ENCODE data around the gene SORCS3. TPM values are rescaled to one million over a fixed set of nuclear protein-coding genes. Genes with fewer than 3 reads are reported as not detected.

Gene SORCS3
- total RNA-seq, 1 donor from 2014 or later: not detected

DNA sequence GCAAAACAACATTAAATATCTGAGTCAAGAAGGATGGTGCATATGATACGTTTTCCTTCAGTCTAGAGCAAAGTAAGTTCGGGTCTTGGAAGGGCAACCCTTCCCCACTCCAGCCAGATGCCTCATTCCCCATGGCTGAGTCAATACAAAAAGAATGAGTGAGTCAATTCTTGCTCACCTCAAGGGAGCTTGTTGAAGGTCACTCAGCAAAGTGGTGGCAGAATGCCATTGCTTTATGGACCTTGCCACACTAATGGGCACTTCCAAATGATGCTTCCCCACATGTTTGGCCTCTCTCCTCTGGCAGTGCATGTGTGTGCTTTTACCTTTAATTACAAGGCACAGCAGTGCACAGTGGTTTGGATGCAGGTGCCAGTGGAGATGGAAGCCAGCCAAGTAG, 296.5 kb downstream of the SORCS3 start:
- DNase-seq (ENCODE audit: low spot score): no peak
- Mint-ChIP-seq H3K27me3 (ENCODE audit: low read depth) (no peaks in the 10 kb centered on the region), H3K36me3 (ENCODE audit: low read depth) (no peaks in the 10 kb centered on the region), H3K9me3 (ENCODE audit: low read depth) (peaks cover 8% of the 10 kb centered on the region), H3K4me3 (ENCODE audit: unreplicated experiment) (no peak overlapping the region), H3K27ac (ENCODE audit: unreplicated experiment) (no peak overlapping the region), H3K4me1 (ENCODE audit: low read depth) (no peaks in the 10 kb centered on the region)
- TF ChIP-seq, protein P1, sequence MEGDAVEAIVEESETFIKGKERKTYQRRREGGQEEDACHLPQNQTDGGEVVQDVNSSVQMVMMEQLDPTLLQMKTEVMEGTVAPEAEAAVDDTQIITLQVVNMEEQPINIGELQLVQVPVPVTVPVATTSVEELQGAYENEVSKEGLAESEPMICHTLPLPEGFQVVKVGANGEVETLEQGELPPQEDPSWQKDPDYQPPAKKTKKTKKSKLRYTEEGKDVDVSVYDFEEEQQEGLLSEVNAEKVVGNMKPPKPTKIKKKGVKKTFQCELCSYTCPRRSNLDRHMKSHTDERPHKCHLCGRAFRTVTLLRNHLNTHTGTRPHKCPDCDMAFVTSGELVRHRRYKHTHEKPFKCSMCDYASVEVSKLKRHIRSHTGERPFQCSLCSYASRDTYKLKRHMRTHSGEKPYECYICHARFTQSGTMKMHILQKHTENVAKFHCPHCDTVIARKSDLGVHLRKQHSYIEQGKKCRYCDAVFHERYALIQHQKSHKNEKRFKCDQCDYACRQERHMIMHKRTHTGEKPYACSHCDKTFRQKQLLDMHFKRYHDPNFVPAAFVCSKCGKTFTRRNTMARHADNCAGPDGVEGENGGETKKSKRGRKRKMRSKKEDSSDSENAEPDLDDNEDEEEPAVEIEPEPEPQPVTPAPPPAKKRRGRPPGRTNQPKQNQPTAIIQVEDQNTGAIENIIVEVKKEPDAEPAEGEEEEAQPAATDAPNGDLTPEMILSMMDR (IDR thresholded peaks at IDR 0.05): no peak

DNA sequence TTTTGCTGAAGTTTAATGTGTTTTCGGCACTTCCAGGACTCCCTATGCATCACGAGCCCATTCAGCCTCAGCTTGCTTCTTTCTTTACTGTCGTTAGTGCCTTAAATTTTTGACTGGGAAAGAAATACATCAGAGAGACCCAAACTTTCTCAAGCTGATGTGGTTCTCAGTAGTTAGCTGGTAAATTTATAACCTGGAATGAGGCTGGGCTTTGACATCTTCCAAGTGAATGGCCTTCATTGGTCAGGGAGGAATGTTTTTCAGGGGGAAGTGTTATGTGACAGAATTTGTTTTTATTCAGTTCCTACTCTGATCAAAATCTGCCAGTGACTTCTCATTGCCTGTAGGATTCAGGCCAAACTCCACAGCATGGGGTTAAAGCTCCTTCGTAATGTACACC, 296.9 kb downstream of the SORCS3 start:
- TF ChIP-seq, protein P1 (IDR thresholded peaks at IDR 0.05): no peak
- H3K9me3 Mint-ChIP-seq (ENCODE audit: low read depth): peaks cover 8% of the 10 kb centered on the region
- H3K27ac Mint-ChIP-seq (ENCODE audit: unreplicated experiment): no peak overlapping the region
- no peaks in the 10 kb centered on the region for H3K27me3 Mint-ChIP-seq (ENCODE audit: low read depth)
- no peak for DNase-seq (ENCODE audit: low spot score)
- no peak overlapping the region for H3K4me3 Mint-ChIP-seq (ENCODE audit: unreplicated experiment)
- no peaks in the 10 kb centered on the region for H3K36me3 Mint-ChIP-seq (ENCODE audit: low read depth)
- H3K4me1 Mint-ChIP-seq (ENCODE audit: low read depth): no peaks in the 10 kb centered on the region

DNA sequence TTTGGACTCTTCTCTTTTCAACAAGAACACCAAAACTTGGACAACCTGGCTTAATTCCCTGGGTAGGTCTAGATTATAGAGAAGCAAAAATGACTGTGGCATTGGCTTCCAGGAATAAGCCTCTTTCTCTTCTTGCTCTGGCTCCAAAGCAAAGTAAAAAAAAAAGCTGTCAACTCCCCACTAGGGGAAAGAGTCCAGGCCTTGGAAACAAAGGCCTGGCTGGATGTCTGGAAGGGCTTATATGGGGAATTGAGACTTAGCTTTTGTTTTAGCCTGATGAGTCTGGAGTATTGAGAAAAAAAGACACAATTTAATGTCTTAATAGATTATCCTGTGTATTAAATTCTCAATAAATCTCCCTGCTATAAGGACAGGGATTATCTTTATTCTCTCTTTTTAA, 300.6 kb downstream of the SORCS3 start:
- no peak for DNase-seq (ENCODE audit: low spot score)
- Mint-ChIP-seq H3K27me3 (ENCODE audit: low read depth) (no peaks in the 10 kb centered on the region), H3K9me3 (ENCODE audit: low read depth) (peaks cover 5% of the 10 kb centered on the region), H3K27ac (ENCODE audit: unreplicated experiment) (no peak overlapping the region), H3K36me3 (ENCODE audit: low read depth) (no peaks in the 10 kb centered on the region), H3K4me3 (ENCODE audit: unreplicated experiment) (no peak overlapping the region), H3K4me1 (ENCODE audit: low read depth) (no peaks in the 10 kb centered on the region)
- TF ChIP-seq, protein P1 (IDR thresholded peaks at IDR 0.05): no peak

DNA sequence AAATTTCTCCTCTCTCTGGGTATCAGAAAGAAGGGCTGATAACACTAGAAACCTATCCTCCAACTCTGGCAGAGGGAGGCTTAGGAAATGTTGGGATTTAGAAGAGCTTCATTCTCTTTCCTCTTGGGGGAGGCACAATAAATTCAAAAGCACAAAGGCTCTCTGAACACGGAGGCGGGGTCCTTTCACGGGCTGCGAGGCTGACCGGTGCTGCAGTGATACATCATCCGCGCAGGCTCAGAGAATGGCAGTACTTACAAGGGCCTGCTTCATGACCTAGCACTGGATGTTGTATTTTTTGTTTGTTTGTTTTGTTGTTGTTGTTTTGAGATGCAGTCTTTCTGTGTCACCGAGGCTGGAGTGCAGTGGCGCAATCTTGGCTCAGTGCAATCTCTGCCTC, 306.2 kb downstream of the SORCS3 start:
- Mint-ChIP-seq H3K4me1 (ENCODE audit: low read depth) (no peaks in the 10 kb centered on the region), H3K36me3 (ENCODE audit: low read depth) (no peaks in the 10 kb centered on the region), H3K9me3 (ENCODE audit: low read depth) (peaks cover 2% of the 10 kb centered on the region), H3K4me3 (ENCODE audit: unreplicated experiment) (no peak overlapping the region), H3K27ac (ENCODE audit: unreplicated experiment) (no peak overlapping the region), H3K27me3 (ENCODE audit: low read depth) (no peaks in the 10 kb centered on the region)
- no peak for DNase-seq (ENCODE audit: low spot score)
- TF ChIP-seq, protein P1 (IDR thresholded peaks at IDR 0.05): no peak

DNA sequence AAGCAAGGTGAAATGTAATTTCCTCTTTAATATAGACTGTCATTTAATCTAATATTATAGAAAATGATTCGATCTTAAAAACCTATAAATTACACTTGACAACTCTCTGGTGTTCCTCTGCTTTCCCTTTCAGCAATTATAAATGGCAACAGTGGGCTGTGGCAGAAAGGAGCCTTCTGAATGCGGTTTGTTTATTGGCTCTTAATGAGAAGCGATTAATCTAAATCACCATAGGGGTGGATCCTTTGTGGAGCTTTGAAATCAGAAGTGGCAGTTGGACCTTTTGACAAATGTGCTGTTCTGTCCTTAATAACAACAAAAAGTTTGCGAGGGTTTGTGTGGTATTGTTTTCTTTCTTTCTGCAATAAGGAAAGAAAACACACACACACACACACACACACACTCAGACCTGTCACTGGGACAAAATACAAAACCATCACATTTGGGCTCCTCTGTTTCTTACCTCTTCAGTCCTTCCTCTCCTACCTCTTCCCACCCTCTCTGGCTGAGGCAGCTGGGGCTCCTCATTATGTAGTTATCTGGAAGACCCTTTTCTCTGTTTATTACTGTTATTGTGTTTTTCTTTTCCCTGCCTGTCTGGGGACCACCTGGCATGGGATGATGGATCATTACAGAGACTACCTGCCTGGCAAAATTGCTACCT, 316.2 kb downstream of the SORCS3 start:
- Mint-ChIP-seq H3K36me3 (ENCODE audit: low read depth) (no peaks in the 10 kb centered on the region), H3K4me3 (ENCODE audit: unreplicated experiment) (no peak overlapping the region), H3K4me1 (ENCODE audit: low read depth) (no peaks in the 10 kb centered on the region), H3K27ac (ENCODE audit: unreplicated experiment) (no peak overlapping the region), H3K27me3 (ENCODE audit: low read depth) (no peaks in the 10 kb centered on the region), H3K9me3 (ENCODE audit: low read depth) (peaks cover 6% of the 10 kb centered on the region)
- no peak for DNase-seq (ENCODE audit: low spot score)
- TF ChIP-seq, protein P1 (IDR thresholded peaks at IDR 0.05): no peak
